Mucosa of stomach (tissue), 1 donor: ENCODE data around the gene ERBB2.

ENCODE experiments used
- H3K27me3 ChIP-seq: one replicate; pipeline ENCODE4 v1.7.0; 2013; ENCODE audit warnings: mild to moderate bottlenecking, low read length; ENCODE audit not compliant: control insufficient read depth, insufficient read depth
- H3K36me3 ChIP-seq: one replicate; pipeline ENCODE4 v1.7.0; 2013; ENCODE audit warnings: low read length; ENCODE audit not compliant: control insufficient read depth, insufficient read depth
- H3K4me1 ChIP-seq: one replicate; pipeline ENCODE4 v1.7.0; 2013; ENCODE audit warnings: mild to moderate bottlenecking, low read length; ENCODE audit not compliant: control insufficient read depth, insufficient read depth
- H3K4me3 ChIP-seq: one replicate; pipeline ENCODE4 v1.7.0; 2013; ENCODE audit warnings: low read length
- H3K9ac ChIP-seq: one replicate; pipeline ENCODE4 v1.7.0; 2013; ENCODE audit warnings: mild to moderate bottlenecking, low read length, moderate library complexity
- H3K9me3 ChIP-seq: one replicate; pipeline ENCODE4 v1.7.0; 2013; ENCODE audit warnings: mild to moderate bottlenecking, low read length, moderate library complexity; ENCODE audit not compliant: control insufficient read depth
- donor health status: Pancreatic carcinoma.

ERBB2 gene

GRCh38 chr17:39730095-39730921 lies 30.4 kb downstream of the ERBB2 start, which contains the start of gene MIEN1:
TSS of gene MIEN1 (minus strand) at chr17:39730532. CDS start at chr17:39730495, 37 bp downstream.
- H3K4me1 ChIP-seq, result peaks cover 15% of the 10 kb centered on the region
- H3K9me3 ChIP-seq, result no peaks in the 10 kb centered on the region
- H3K36me3 ChIP-seq, result peaks cover 14% of the 10 kb centered on the region
- no peaks in the 10 kb centered on the region for H3K27me3 ChIP-seq
- peak within 1 kb of the TSS; percentile 72 for H3K4me3 ChIP-seq
- peak within 1 kb of the TSS; percentile 71 for H3K9ac ChIP-seq

GRCh38 chr17:39732586-39732985 lies 32.7 kb downstream of the ERBB2 start:
- no peaks in the 10 kb centered on the region for H3K27me3 ChIP-seq
- H3K4me1 ChIP-seq, result peaks cover 32% of the 10 kb centered on the region
- H3K9ac ChIP-seq, result no peak overlapping the region
- H3K36me3 ChIP-seq, result peaks cover 6% of the 10 kb centered on the region
- H3K4me3 ChIP-seq, result no peak overlapping the region
- no peaks in the 10 kb centered on the region for H3K9me3 ChIP-seq

DNA sequence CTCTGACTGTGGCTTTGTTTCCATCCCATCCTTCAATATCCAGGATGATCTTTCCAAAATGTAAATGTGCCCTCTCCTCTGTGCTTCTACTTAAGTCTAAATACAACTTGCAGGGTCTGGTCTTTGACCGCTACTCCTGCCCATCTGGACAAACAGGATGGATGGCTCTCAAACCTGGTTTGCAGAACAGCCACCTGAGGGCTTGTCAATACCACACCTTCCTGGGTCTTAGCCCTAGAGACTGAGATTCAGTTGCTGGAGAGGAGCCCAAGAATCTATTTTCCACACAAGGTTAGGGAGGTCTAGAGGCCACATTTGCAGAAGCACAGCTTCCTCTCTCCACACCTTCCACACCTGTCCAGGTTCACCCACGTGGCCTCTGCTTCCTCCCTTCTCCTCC lies 36.0 kb downstream of the ERBB2 start:
- peaks cover 31% of the 10 kb centered on the region for H3K4me1 ChIP-seq
- no peak overlapping the region for H3K9ac ChIP-seq
- H3K36me3 ChIP-seq, result no peaks in the 10 kb centered on the region
- no peaks in the 10 kb centered on the region for H3K9me3 ChIP-seq
- no peak overlapping the region for H3K4me3 ChIP-seq
- peaks cover 15% of the 10 kb centered on the region for H3K27me3 ChIP-seq

DNA sequence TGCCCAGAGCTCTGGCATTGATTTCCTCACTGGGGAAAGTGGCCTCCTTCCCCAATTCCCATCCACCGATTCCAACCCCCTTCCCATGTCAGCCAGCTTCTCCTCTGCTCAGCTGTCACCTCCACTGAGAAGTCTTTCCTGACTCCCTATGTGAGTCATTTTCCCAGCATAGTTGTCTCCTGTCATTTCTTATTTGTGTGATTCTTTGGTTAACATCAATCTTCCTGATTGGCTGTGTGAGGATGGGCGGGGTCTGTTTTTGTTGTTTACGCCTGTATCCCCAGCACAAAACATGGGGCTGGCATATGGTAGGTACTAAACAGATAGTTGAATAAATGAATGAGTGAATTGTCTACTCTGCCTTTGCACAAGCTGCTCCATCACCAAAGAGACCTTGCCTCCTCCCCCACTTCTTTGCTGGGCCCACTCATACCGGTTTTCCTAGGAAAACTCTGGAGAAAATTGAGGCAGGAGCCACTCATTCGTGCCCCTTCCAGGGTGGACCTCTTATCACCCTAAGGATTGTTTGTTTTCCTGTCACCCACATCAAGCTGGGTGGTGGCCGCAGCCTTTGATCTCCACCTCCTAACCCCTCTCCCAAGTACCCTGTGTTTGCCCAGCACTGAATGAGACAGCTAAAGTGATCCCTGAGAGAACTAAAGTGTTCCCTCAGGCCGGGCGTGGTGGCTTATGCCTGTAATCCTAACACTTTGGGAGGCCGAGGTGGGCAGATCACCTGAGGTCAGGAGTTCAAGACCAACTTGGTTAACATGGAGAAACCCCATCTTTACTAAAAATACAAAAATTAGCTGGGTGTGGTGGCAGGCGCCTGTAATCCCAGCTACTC lies 36.7 kb downstream of the ERBB2 start:
- no peak overlapping the region for H3K4me3 ChIP-seq
- peak overlapping the region; percentile 93 for H3K9ac ChIP-seq

DNA sequence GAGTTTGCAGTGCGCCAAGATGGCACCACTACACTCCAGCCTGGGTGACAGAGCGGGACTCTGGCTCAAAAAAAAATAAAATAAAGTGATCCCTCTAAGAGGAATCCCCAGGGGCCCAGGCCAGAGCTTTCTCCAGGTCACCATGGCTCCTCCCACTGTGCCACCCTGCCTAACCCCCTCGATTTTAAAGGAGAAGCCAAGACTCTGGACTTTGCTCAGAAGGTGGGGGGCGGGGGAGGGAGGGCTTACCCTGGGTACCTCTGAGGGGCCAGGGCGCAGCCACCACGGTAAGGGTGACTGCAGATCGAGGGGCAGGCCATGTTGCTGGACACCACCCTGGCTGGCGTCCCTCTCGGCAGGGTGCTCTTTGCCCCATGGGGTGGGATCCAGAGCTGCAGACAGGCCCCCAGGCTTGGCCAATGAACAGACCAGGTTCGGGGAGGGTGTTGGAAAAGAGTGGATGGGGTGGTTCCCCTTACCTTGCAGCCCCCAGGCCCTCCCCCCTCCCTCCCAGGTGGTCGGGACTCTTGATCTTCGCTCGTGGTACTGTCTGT lies 37.4 kb downstream of the ERBB2 start:
- peak overlapping the region; percentile 93 for H3K9ac ChIP-seq
- no peaks in the 10 kb centered on the region for H3K9me3 ChIP-seq
- H3K4me3 ChIP-seq, result no peak overlapping the region
- no peaks in the 10 kb centered on the region for H3K36me3 ChIP-seq
- H3K27me3 ChIP-seq, result peaks cover 15% of the 10 kb centered on the region
- H3K4me1 ChIP-seq, result peaks cover 34% of the 10 kb centered on the region

More for the DNA sequence above, 36.7 kb downstream of the ERBB2 start:
- peaks cover 15% of the 10 kb centered on the region for H3K27me3 ChIP-seq
- peaks cover 34% of the 10 kb centered on the region for H3K4me1 ChIP-seq
- H3K9me3 ChIP-seq, result no peaks in the 10 kb centered on the region
- H3K36me3 ChIP-seq, result no peaks in the 10 kb centered on the region

- peak within 1 kb of the TSS; percentile 71 for H3K4me3 ChIP-seq
- no peaks in the 10 kb centered on the region for H3K36me3 ChIP-seq
- peaks cover 34% of the 10 kb centered on the region for H3K4me1 ChIP-seq
- peak within 1 kb of the TSS; percentile 93 for H3K9ac ChIP-seq
- H3K27me3 ChIP-seq, result peaks cover 15% of the 10 kb centered on the region
- H3K9me3 ChIP-seq, result no peaks in the 10 kb centered on the region
Observed at GRCh38 chr17:39737760-39738567, 38.1 kb downstream of the ERBB2 start, which contains the start of gene GRB7. TSS of gene GRB7 (plus strand) at chr17:39737938. CDS start at chr17:39742302, 4,364 bp downstream.

DNA sequence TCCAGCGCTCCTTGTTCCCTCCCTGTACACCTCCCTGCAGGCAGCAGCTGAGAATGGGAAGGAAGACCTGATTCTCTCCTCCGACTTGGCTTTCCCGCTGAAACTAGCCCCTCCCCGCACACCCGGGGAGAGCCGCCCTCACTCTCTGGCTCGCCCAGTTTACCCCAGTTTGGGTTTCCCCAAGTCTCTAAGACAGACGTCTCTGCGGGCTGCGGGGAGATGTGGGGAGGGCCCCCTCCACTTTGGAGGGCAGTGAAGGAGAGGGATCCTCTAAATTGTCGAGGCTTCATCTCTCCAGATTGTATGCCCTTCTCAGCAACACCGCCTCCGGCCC lies 38.7 kb downstream of the ERBB2 start:
- Histone ChIP-seq H3K9ac (peak overlapping the region; percentile 93), H3K27me3 (peaks cover 15% of the 10 kb centered on the region), H3K4me1 (peaks cover 34% of the 10 kb centered on the region), H3K4me3 (peak overlapping the region; percentile 71), H3K9me3 (no peaks in the 10 kb centered on the region), H3K36me3 (no peaks in the 10 kb centered on the region)

GRCh38 chr17:39738983-39739884 lies 39.4 kb downstream of the ERBB2 start:
- peak overlapping the region; percentile 71 for H3K4me3 ChIP-seq
- H3K4me1 ChIP-seq, result peaks cover 34% of the 10 kb centered on the region
- no peaks in the 10 kb centered on the region for H3K9me3 ChIP-seq
- H3K9ac ChIP-seq, result peak overlapping the region; percentile 98
- H3K36me3 ChIP-seq, result no peaks in the 10 kb centered on the region
- H3K27me3 ChIP-seq, result peaks cover 15% of the 10 kb centered on the region

DNA sequence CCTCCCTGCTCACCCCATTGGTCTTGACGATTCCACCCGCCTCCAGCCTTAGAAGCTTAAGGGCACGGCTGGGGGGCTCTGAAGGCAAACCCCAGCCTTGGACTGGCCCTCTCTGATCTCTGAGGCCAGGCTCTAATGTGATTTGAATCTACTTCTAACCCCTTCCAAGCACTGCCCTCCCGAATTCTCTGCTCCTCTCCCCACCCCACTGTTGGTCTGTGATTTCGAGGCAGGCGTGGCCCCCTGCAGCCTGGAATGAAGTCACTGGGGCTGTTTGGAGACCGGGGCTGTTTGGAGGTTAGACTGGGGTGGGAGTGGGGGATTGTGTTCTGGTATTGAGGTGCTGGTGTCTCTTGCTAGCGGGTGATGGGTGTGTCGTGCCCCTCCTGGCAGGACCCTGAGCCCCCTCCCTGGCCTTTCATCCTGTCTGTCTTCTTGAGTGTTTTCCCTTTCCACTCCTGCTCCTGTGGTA lies 40.1 kb downstream of the ERBB2 start:
- Histone ChIP-seq H3K4me1 (peaks cover 34% of the 10 kb centered on the region), H3K9ac (peak overlapping the region; percentile 98), H3K9me3 (no peaks in the 10 kb centered on the region), H3K4me3 (peak overlapping the region; percentile 62), H3K36me3 (no peaks in the 10 kb centered on the region), H3K27me3 (peaks cover 15% of the 10 kb centered on the region)

- Histone ChIP-seq H3K9ac (peak overlapping the region; percentile 98), H3K4me3 (peak overlapping the region; percentile 62), H3K4me1 (peaks cover 32% of the 10 kb centered on the region), H3K27me3 (peaks cover 15% of the 10 kb centered on the region), H3K9me3 (no peaks in the 10 kb centered on the region), H3K36me3 (no peaks in the 10 kb centered on the region)
Observed at GRCh38 chr17:39740357-39741111, 40.7 kb downstream of the ERBB2 start.
